K562 (cell line): Measurements from ENCODE around the gene NUP133. TPM values are rescaled to one million over a fixed set of nuclear protein-coding genes. Genes with fewer than 3 reads are reported as not detected.

Experiments used
- ATAC-seq: fragments of 200-7000 bp; cut with Tn5 transposase; 3 replicates; pipeline ENCODE4 v1.9.1; 2020; ENCODE audit warnings: moderate library complexity
- BruUV-seq: library from RNA; stranded (reverse); fragments of 400-500 nt; replicated peaks from 2 replicates; lab custom pipeline; 2021; lab: Mats Ljungman, UMichigan
- CTCF ChIA-PET: fragments of 300-600 bp; formaldehyde crosslinking; extraction: SDS; loops from one replicate; lab custom pipeline; 2021; ENCODE audit warnings: low intra/inter-chr PET ratio; lab: Yijun Ruan, JAX
- POLR2A ChIA-PET: fragments of 300-600, 350-650 bp; sonication (Branson Sonifier 250); formaldehyde crosslinking; extraction: SDS; loops from one replicate; lab custom pipeline; 2021; ENCODE audit warnings: antibody characterized with exemption, inconsistent platforms; lab: Yijun Ruan, JAX
- DNase-seq, 4 experiments: peaks; one replicate each; pipeline versions ENCODE4 v3.0.0 to v3.0.0-alpha.2; 2011 to 2018; ENCODE audit warnings: low spot score in 3 of 4, mixed read lengths in 3 of 4; ENCODE audit errors: extremely low read depth in 1 of 4
- FAIRE-seq: peaks from 2 replicates; lab custom pipeline; 2011; peaks lifted over from hg19 to GRCh38; lab: Jason Lieb, UNC
- H2AFZ ChIP-seq: 2 replicates; pipeline ENCODE4 v1.6.0; 2011; ENCODE audit warnings: low read depth, low read length, control low read depth, inconsistent platforms
- H3K27ac ChIP-seq: fragments of 200-600 bp; 3 replicates; pipeline ENCODE4 v1.8.0; 2011; ENCODE audit warnings: low read depth, mild to moderate bottlenecking, control low read depth, inconsistent platforms, low read length, moderate library complexity, mixed read lengths; ENCODE audit errors: extremely low read depth
- H3K27me3 ChIP-seq, 2 experiments: fragments of 300-600 bp in 1 of 2; 2 replicates in 1 of 2; 3 replicates in 1 of 2; pipeline versions ENCODE4 v1.6.0 to v1.8.0; 2011; ENCODE audit warnings: inconsistent platforms in 2 of 2, low read length in 2 of 2, mild to moderate bottlenecking in 1 of 2, mixed read lengths in 1 of 2, moderate library complexity in 1 of 2; ENCODE audit not compliant: control insufficient read depth in 2 of 2, insufficient read depth in 2 of 2
- H3K36me3 ChIP-seq: fragments of 300-600 bp; 3 replicates; pipeline ENCODE4 v1.8.0; 2011; ENCODE audit warnings: mild to moderate bottlenecking, low read length, inconsistent platforms; ENCODE audit not compliant: control insufficient read depth, insufficient read depth
- H3K4me1 ChIP-seq, 2 experiments: fragments of 200-600 bp in 1 of 2; replicated peaks in 1 of 2; 2 replicates in 1 of 2; 3 replicates in 1 of 2; pipeline versions ENCODE4 v1.5.1 to v1.8.0; 2011; ENCODE audit warnings: inconsistent platforms in 2 of 2, low read length in 2 of 2, mild to moderate bottlenecking in 1 of 2, mixed read lengths in 1 of 2, moderate library complexity in 1 of 2; ENCODE audit not compliant: control insufficient read depth in 2 of 2, insufficient read depth in 2 of 2
- H3K4me2 ChIP-seq: 2 replicates; pipeline ENCODE4 v1.6.1; 2011; ENCODE audit warnings: low read length, control low read depth, inconsistent platforms, mixed read lengths; ENCODE audit not compliant: insufficient read depth
- H3K4me3 ChIP-seq: fragments of 200-600 bp; sonication (generic), shearing (Covaris generic); 2 replicates; pipeline ENCODE4 v1.5.1; 2016; ENCODE audit warnings: control low read depth, inconsistent platforms
- H3K79me2 ChIP-seq: fragments of 200-600 bp; 3 replicates; pipeline ENCODE4 v1.8.0; 2011; ENCODE audit warnings: low read length, inconsistent platforms; ENCODE audit not compliant: control insufficient read depth, insufficient read depth
- H3K9ac ChIP-seq, 2 experiments: 2 replicates each; pipeline versions ENCODE4 v1.6.0 to v1.6.1; 2011; ENCODE audit warnings: low read depth in 2 of 2, low read length in 2 of 2, control low read depth in 1 of 2, inconsistent platforms in 1 of 2, mild to moderate bottlenecking in 1 of 2, mixed read lengths in 1 of 2; ENCODE audit not compliant: insufficient read depth in 1 of 2
- H3K9me1 ChIP-seq: one replicate; pipeline ENCODE4 v1.6.0; 2011; ENCODE audit warnings: inconsistent platforms, mild to moderate bottlenecking, low read length, moderate library complexity; ENCODE audit not compliant: control insufficient read depth, insufficient read depth
- H3K9me3 ChIP-seq: replicated peaks from 2 replicates; pipeline ENCODE4 v1.5.1; 2011; ENCODE audit warnings: low read depth, low read length, inconsistent platforms; ENCODE audit not compliant: control insufficient read depth, insufficient read depth
- H4K20me1 ChIP-seq: replicated peaks from 2 replicates; pipeline ENCODE4 v1.6.1; 2011; ENCODE audit warnings: low read length, inconsistent platforms, mixed read lengths; ENCODE audit not compliant: control insufficient read depth, insufficient read depth
- HIVEP1 ChIP-seq: fragments of 250-450 bp; sonication (Bioruptor Pico); IDR thresholded peaks from 2 replicates; pipeline ENCODE4 v1.4.0; 2020; ENCODE audit warnings: mild to moderate bottlenecking
- OTX1 ChIP-seq: fragments of 450-650 bp; formaldehyde crosslinking; IDR thresholded peaks from 2 replicates; pipeline ENCODE4 v1.4.0; 2022; ENCODE audit warnings: mild to moderate bottlenecking
- PHTF2 ChIP-seq: fragments of 250-450 bp; sonication (Bioruptor Pico); IDR thresholded peaks from 2 replicates; pipeline ENCODE4 v1.5.0; 2021; ENCODE audit warnings: mild to moderate bottlenecking
- RBM34 ChIP-seq: fragments of 200-400 bp; formaldehyde crosslinking; IDR thresholded peaks from 2 replicates; pipeline ENCODE4 v1.6.1; 2018; ENCODE audit warnings: low read length, borderline replicate concordance; ENCODE audit not compliant: insufficient read depth
- SAFB2 ChIP-seq: fragments of 200-400 bp; formaldehyde crosslinking; IDR thresholded peaks from 2 replicates; pipeline ENCODE4 v1.6.1; 2018; ENCODE audit warnings: borderline replicate concordance, low read length, low read depth, moderate library complexity; ENCODE audit not compliant: severe bottlenecking
- ZNF146 ChIP-seq: IDR thresholded peaks from one replicate; pipeline ENCODE4 v1.6.1; 2018; ENCODE audit warnings: missing compliant biosample characterization; ENCODE audit not compliant: unreplicated experiment
- WGBS: fragments of 100-300 bp; shearing (Covaris generic); methylation state at CpG from one replicate; pipeline ENCODE4 v1.1.6; 2016; ENCODE audit warnings: low coverage, mixed read lengths; ENCODE audit not compliant: insufficient coverage; ENCODE audit errors: missing lambda C conversion rate; 5-methylcytosine and 5-hydroxymethylcytosine counted together
- in situ Hi-C: fragments of 300-500 bp; cut with MboI; formaldehyde crosslinking; loops from 4 replicates; pipeline ENCODE4 v1.15.0; 2018; ENCODE audit warnings: inconsistent platforms, mixed read lengths
- intact Hi-C: fragments of 100-400 bp; cut with micrococcal nuclease; formaldehyde crosslinking; loops from 2 replicates; pipeline ENCODE4 v1.14.2; 2022
- polyA plus RNA-seq, 8 experiments: library from polyadenylated mRNA; depleted of rRNA in 4 of 8; stranded (reverse) in 5 of 8; unstranded in 3 of 8; fragments of >200 nt; fragmentation: Nextera tagmentation in 2 of 8; fragmentation: Illumina TruSeq in 1 of 8; extraction: Ambion mirVana in 2 of 8; extraction: Trizol in 1 of 8; gene quantifications; 2 replicates each; pipeline versions ENCODE4 v1.2.1 to v1.2.3, GENCODE V29; 2011 to 2014; ENCODE audit warnings: inconsistent platforms in 1 of 8, missing spikeins in 1 of 8
- total RNA-seq, 7 experiments: library from RNA; depleted of rRNA in 6 of 7; stranded (reverse); fragments of >200 nt in 6 of 7; fragmentation: Illumina TruSeq in 2 of 7; extraction: Trizol in 2 of 7; gene quantifications; 2 replicates each; pipeline versions ENCODE4 v1.2.1 to v1.2.3, GENCODE V29; 2011 to 2021; ENCODE audit warnings: low replicate concordance in 1 of 7
- TF ChIP-seq, protein P1 (sequence below), 2 experiments: fragments of 450-650 bp in 1 of 2; sonication (generic) in 1 of 2; formaldehyde crosslinking; conservative IDR thresholded peaks; 2 replicates each; pipeline versions ENCODE4 v1.4.0 to v1.8.1; 2020 to 2022; ENCODE audit warnings: mild to moderate bottlenecking in 1 of 2, missing genetic modification reagents in 1 of 2
- TF ChIP-seq, protein P2 (sequence below): fragments of 250-450 bp; sonication (Bioruptor Pico); IDR thresholded peaks from 2 replicates; pipeline ENCODE4 v1.5.0; 2021

Gene NUP133
- total and polyA plus RNA-seq, 9 of the 15 experiments (the other 6 are each of a cell fraction or from before 2014, with no cell fraction given): 21.7 to 85.1 (median 61.3) TPM

DNA sequence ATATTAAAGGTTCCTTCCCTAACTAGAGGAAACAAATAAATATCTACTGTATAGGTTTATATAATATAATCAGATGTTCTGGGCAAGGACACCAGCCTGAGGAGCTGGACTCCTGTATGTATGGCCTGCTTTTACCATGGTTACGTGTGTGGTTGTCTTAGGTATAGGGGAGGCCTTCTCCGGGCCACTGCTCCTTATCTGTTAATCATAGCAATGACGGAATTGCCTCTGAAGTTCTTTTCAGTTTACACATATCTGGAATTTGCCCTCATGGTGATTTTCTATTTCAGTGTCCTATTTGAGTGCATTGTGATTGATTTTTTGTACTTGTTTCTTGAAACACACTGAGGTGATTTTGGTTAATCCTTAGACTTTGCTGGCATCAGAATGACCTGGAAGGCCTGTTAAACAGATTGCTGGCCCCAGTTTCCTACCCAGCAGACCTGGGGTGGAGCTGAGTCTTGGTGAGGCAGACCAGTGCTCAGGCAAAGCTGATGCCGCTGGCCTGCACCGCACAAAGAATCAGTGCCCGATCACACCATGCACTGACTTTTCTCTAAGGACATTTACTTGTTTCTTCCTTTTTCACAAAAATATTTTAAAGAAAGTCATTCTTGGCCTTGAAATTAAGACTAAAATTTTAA, 31.8 kb upstream of the NUP133 start:
- no peak for ATAC-seq
- WGBS: 90% methylated on average over 6 of the region's 6 CpGs
- peaks cover 90% of the 10 kb centered on the region for H3K36me3 ChIP-seq
- TF ChIP-seq OTX1 (no peak), RBM34 (no peak), HIVEP1 (CRISPR knock-in tag) (no peak), SAFB2 (no peak), PHTF2 (CRISPR knock-in tag) (no peak), ZNF146 (no peak)
- TF ChIP-seq, protein P1, sequence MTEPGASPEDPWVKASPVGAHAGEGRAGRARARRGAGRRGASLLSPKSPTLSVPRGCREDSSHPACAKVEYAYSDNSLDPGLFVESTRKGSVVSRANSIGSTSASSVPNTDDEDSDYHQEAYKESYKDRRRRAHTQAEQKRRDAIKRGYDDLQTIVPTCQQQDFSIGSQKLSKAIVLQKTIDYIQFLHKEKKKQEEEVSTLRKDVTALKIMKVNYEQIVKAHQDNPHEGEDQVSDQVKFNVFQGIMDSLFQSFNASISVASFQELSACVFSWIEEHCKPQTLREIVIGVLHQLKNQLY (CRISPR knock-in tag; conservative IDR thresholded peaks at IDR 0.05): no peak
- TF ChIP-seq, protein P2, sequence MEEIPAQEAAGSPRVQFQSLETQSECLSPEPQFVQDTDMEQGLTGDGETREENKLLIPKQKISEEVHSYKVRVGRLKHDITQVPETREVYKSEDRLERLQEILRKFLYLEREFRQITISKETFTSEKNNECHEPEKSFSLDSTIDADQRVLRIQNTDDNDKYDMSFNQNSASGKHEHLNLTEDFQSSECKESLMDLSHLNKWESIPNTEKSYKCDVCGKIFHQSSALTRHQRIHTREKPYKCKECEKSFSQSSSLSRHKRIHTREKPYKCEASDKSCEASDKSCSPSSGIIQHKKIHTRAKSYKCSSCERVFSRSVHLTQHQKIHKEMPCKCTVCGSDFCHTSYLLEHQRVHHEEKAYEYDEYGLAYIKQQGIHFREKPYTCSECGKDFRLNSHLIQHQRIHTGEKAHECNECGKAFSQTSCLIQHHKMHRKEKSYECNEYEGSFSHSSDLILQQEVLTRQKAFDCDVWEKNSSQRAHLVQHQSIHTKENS (CRISPR knock-in tag): no peak
- TF ChIP-seq, all 486 proteins: peak for 0
- Histone ChIP-seq H3K79me2 (no peaks in the 10 kb centered on the region; the same call in 2 of the 3 replicates), H3K27me3 (no peaks in the 10 kb centered on the region), H3K4me2 (no peak overlapping the region), H3K27ac (no peak overlapping the region), H4K20me1 (no peaks in the 10 kb centered on the region), H3K9me3 (no peaks in the 10 kb centered on the region), H3K4me1 (no peaks in the 10 kb centered on the region), H3K4me3 (no peak overlapping the region), H3K9ac (no peak overlapping the region), H3K9me1 (no peaks in the 10 kb centered on the region), H2AFZ (no peak overlapping the region)
- ChIA-PET POLR2A (interaction anchor here (1.0 to 1.5 kb wide), 2 partner anchors 18 to 19 kb away, joined by 5 to 6 read pairs; partner anchors contain the start of gene ABCB10), CTCF (no interaction called here)
- DNase-seq (no peak), FAIRE-seq (no peak)
- in situ Hi-C loops: no loop called here
- intact Hi-C loops: no loop called here
- no TSS peak for BruUV-seq
